ENCODE measurements around the gene ADGRG3. TPM values are rescaled to one million over a fixed set of nuclear protein-coding genes. Genes with fewer than 3 reads are reported as not detected.

Gene ADGRG3
- total and polyA plus RNA-seq, 2 of the 13 experiments (the other 11 are each of a cell fraction or from before 2014, with no cell fraction given) = 2.7 to 11.8 TPM

DNA sequence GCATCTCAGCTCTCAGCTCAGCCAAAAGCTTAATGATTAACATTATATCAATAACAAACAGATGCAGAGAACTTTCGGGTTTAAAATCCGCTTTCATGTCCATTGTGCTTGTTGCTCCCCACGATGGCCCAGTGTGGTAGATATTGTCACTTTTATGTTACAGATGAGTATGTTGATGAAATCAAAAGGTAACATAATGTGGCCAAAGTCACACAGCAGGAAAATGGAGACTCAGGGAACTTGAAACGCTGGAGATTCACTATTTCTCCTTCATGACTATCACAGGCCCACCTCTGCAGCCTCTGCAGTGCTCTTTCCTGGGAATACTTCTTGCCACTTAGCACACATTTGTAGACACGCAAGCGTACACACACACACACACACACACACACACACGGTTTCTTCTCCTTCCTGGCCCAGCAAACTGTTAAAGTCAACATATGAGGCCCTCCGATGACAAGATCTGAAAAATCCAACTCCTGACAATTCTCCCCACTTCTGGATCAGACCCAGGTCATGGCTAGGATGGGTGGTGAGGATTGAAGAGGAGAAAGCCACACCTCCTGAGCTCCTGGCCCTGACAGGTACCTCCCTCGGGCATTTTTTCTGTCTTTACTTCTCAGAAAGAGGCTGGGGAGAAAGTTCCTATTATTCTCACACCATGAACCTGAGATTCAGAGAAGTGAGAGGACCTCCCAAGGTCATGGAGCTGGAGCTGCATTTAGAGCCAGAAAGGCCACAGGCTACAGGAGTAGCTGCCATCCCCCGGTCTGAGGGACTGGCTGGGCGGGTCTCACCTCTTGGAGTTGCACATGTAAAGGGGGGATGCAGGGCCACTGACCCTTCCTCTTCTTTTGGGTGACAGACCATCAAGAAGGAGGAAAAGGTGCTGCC lies 36.2 kb downstream of the ADGRG3 start (continued):
- TF ChIP-seq, protein P1, sequence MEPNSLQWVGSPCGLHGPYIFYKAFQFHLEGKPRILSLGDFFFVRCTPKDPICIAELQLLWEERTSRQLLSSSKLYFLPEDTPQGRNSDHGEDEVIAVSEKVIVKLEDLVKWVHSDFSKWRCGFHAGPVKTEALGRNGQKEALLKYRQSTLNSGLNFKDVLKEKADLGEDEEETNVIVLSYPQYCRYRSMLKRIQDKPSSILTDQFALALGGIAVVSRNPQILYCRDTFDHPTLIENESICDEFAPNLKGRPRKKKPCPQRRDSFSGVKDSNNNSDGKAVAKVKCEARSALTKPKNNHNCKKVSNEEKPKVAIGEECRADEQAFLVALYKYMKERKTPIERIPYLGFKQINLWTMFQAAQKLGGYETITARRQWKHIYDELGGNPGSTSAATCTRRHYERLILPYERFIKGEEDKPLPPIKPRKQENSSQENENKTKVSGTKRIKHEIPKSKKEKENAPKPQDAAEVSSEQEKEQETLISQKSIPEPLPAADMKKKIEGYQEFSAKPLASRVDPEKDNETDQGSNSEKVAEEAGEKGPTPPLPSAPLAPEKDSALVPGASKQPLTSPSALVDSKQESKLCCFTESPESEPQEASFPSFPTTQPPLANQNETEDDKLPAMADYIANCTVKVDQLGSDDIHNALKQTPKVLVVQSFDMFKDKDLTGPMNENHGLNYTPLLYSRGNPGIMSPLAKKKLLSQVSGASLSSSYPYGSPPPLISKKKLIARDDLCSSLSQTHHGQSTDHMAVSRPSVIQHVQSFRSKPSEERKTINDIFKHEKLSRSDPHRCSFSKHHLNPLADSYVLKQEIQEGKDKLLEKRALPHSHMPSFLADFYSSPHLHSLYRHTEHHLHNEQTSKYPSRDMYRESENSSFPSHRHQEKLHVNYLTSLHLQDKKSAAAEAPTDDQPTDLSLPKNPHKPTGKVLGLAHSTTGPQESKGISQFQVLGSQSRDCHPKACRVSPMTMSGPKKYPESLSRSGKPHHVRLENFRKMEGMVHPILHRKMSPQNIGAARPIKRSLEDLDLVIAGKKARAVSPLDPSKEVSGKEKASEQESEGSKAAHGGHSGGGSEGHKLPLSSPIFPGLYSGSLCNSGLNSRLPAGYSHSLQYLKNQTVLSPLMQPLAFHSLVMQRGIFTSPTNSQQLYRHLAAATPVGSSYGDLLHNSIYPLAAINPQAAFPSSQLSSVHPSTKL (CRISPR knock-in tag; IDR thresholded peaks at IDR 0.05) = peak; percentile 70
- TF ChIP-seq ARNTL (CRISPR knock-in tag; IDR thresholded peaks at IDR 0.05) = peak; percentile 62; the same call in 1 of the 2 replicates
- no peak for TF ChIP-seq JUND (CRISPR knock-in tag; IDR thresholded peaks at IDR 0.05)
- TF ChIP-seq, protein P2, sequence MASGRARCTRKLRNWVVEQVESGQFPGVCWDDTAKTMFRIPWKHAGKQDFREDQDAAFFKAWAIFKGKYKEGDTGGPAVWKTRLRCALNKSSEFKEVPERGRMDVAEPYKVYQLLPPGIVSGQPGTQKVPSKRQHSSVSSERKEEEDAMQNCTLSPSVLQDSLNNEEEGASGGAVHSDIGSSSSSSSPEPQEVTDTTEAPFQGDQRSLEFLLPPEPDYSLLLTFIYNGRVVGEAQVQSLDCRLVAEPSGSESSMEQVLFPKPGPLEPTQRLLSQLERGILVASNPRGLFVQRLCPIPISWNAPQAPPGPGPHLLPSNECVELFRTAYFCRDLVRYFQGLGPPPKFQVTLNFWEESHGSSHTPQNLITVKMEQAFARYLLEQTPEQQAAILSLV (CRISPR knock-in tag; IDR thresholded peaks at IDR 0.05; ENCODE audit: borderline replicate concordance) = 0 out of 2 replicates have a peak, but pooled peaks have one; percentile 41
- TF ChIP-seq, protein P3, sequence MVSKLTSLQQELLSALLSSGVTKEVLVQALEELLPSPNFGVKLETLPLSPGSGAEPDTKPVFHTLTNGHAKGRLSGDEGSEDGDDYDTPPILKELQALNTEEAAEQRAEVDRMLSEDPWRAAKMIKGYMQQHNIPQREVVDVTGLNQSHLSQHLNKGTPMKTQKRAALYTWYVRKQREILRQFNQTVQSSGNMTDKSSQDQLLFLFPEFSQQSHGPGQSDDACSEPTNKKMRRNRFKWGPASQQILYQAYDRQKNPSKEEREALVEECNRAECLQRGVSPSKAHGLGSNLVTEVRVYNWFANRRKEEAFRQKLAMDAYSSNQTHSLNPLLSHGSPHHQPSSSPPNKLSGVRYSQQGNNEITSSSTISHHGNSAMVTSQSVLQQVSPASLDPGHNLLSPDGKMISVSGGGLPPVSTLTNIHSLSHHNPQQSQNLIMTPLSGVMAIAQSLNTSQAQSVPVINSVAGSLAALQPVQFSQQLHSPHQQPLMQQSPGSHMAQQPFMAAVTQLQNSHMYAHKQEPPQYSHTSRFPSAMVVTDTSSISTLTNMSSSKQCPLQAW (CRISPR knock-in tag; IDR thresholded peaks at IDR 0.05) = peak; percentile 95
- peak; percentile 91 for TF ChIP-seq ASH2L (IDR thresholded peaks at IDR 0.05; ENCODE audit: insufficient read length, low read depth, low read length)
- peak; percentile 38; the same call in 1 of the 2 replicates for TF ChIP-seq ZNF251 (CRISPR knock-in tag; IDR thresholded peaks at IDR 0.05)
- no peak; the same call in 1 of the 2 replicates for TF ChIP-seq ZNF878 (CRISPR knock-in tag; IDR thresholded peaks at IDR 0.05)
- no peak for TF ChIP-seq ZFAT (CRISPR knock-in tag; conservative IDR thresholded peaks at IDR 0.05)
- TF ChIP-seq ZNF232 (CRISPR knock-in tag; IDR thresholded peaks at IDR 0.05; ENCODE audit: borderline replicate concordance) = no peak
- no peak for TF ChIP-seq ZNF780A (CRISPR knock-in tag; IDR thresholded peaks at IDR 0.05)
- TF ChIP-seq, protein P4, sequence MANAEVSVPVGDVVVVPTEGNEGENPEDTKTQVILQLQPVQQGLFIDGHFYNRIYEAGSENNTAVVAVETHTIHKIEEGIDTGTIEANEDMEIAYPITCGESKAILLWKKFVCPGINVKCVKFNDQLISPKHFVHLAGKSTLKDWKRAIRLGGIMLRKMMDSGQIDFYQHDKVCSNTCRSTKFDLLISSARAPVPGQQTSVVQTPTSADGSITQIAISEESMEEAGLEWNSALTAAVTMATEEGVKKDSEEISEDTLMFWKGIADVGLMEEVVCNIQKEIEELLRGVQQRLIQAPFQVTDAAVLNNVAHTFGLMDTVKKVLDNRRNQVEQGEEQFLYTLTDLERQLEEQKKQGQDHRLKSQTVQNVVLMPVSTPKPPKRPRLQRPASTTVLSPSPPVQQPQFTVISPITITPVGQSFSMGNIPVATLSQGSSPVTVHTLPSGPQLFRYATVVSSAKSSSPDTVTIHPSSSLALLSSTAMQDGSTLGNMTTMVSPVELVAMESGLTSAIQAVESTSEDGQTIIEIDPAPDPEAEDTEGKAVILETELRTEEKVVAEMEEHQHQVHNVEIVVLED (CRISPR knock-in tag; IDR thresholded peaks at IDR 0.05; ENCODE audit: borderline replicate concordance) = peak; percentile 49; the same call in 1 of the 2 replicates
- no peak for TF ChIP-seq ZNF274 (CRISPR knock-in tag; IDR thresholded peaks at IDR 0.05)
- TF ChIP-seq, protein P5, sequence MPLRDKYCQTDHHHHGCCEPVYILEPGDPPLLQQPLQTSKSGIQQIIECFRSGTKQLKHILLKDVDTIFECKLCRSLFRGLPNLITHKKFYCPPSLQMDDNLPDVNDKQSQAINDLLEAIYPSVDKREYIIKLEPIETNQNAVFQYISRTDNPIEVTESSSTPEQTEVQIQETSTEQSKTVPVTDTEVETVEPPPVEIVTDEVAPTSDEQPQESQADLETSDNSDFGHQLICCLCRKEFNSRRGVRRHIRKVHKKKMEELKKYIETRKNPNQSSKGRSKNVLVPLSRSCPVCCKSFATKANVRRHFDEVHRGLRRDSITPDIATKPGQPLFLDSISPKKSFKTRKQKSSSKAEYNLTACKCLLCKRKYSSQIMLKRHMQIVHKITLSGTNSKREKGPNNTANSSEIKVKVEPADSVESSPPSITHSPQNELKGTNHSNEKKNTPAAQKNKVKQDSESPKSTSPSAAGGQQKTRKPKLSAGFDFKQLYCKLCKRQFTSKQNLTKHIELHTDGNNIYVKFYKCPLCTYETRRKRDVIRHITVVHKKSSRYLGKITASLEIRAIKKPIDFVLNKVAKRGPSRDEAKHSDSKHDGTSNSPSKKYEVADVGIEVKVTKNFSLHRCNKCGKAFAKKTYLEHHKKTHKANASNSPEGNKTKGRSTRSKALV (CRISPR knock-in tag; IDR thresholded peaks at IDR 0.05) = no peak
- peak; percentile 60; the same call in 1 of the 2 replicates for TF ChIP-seq KMT2B (CRISPR knock-in tag; IDR thresholded peaks at IDR 0.05)
- peak; percentile 35 for TF ChIP-seq PHF5A (CRISPR knock-in tag; IDR thresholded peaks at IDR 0.05; ENCODE audit: low read depth, unreplicated experiment)
- TF ChIP-seq FOXK2 (IDR thresholded peaks at IDR 0.05) = peak; percentile 35; the same call in 1 of the 2 replicates
- peak; percentile 54; the same call in 1 of the 2 replicates for TF ChIP-seq SALL1 (CRISPR knock-in tag; IDR thresholded peaks at IDR 0.05)

All from HepG2 (cell line).